CD4-positive, alpha-beta T cell (primary cell): ENCODE results near the gene CCDC9B. TPM values are rescaled to one million over a fixed set of nuclear protein-coding genes. Genes with fewer than 3 reads are reported as not detected.

ENCODE experiments used
- ATAC-seq: fragments of 200-7000 bp; cut with Tn5 transposase; one replicate; pipeline ENCODE4 v1.10.0; 2022; ENCODE audit warnings: mild to moderate bottlenecking; ENCODE audit not compliant: poor library complexity
- CTCF ChIA-PET: fragments of 350-600 bp; sonication (Branson Sonifier 250); formaldehyde crosslinking; loops from one replicate; lab custom pipeline; 2021; ENCODE audit warnings: antibody characterized with exemption, inconsistent platforms; lab: Charles Lee
- POLR2A ChIA-PET: fragments of 350-600 bp; sonication (Branson Sonifier 250); formaldehyde crosslinking; loops from one replicate; lab custom pipeline; 2021; ENCODE audit warnings: antibody characterized with exemption, inconsistent platforms; lab: Charles Lee
- DNase-seq, 14 experiments: peaks; one replicate each; pipeline ENCODE4 v3.0.0-alpha.2; 2013 to 2020; ENCODE audit warnings: mixed read lengths in 2 of 14
- H3K27ac ChIP-seq, 2 donors: one replicate each; pipeline versions ENCODE4 v1.5.1 to v1.7.0; 2013; ENCODE audit warnings: low read length in 2 of 2, low read depth in 1 of 2, mild to moderate bottlenecking in 1 of 2
- H3K27me3 ChIP-seq, 2 experiments: 1 replicate in 1 of 2; 2 replicates in 1 of 2; pipeline versions ENCODE4 v1.6.1 to v1.7.0; 2013; ENCODE audit warnings: low read length in 2 of 2, control low read depth in 1 of 2, mild to moderate bottlenecking in 1 of 2, moderate library complexity in 1 of 2; ENCODE audit not compliant: insufficient read depth in 2 of 2, control insufficient read depth in 1 of 2
- H3K36me3 ChIP-seq: one replicate; pipeline ENCODE4 v1.6.1; 2013; ENCODE audit warnings: low read length, control low read depth; ENCODE audit not compliant: insufficient read depth
- H3K4me1 ChIP-seq: one replicate; pipeline ENCODE4 v1.6.1; 2013; ENCODE audit warnings: low read length, control low read depth; ENCODE audit not compliant: insufficient read depth
- H3K4me3 ChIP-seq: one replicate; pipeline ENCODE4 v1.5.1; 2013; ENCODE audit warnings: mild to moderate bottlenecking, low read length, moderate library complexity
- H3K9me3 ChIP-seq, 2 experiments: 1 replicate in 1 of 2; 2 replicates in 1 of 2; pipeline versions ENCODE4 v1.6.1 to v1.7.0; 2013; ENCODE audit warnings: low read length in 2 of 2, mild to moderate bottlenecking in 2 of 2, control low read depth in 1 of 2, moderate library complexity in 1 of 2; ENCODE audit not compliant: control insufficient read depth in 1 of 2, insufficient read depth in 1 of 2
- H3K27ac Mint-ChIP-seq: one replicate; pipeline ENCODE4 v1.8.0; 2020; ENCODE audit warnings: mixed read lengths
- H3K27me3 Mint-ChIP-seq: one replicate; pipeline ENCODE4 v1.8.0; 2021; ENCODE audit warnings: mixed read lengths
- H3K36me3 Mint-ChIP-seq: one replicate; pipeline ENCODE4 v1.8.0; 2021; ENCODE audit warnings: low read depth, mixed read lengths
- H3K4me1 Mint-ChIP-seq: one replicate; pipeline ENCODE4 v1.8.0; 2021; ENCODE audit warnings: low read depth, mixed read lengths
- H3K4me3 Mint-ChIP-seq: one replicate; pipeline ENCODE4 v1.8.0; 2020; ENCODE audit warnings: mild to moderate bottlenecking, mixed read lengths
- H3K9me3 Mint-ChIP-seq: one replicate; pipeline ENCODE4 v1.8.0; 2020; ENCODE audit warnings: mixed read lengths
- CTCF ChIP-seq: fragments of 200-600 bp; IDR thresholded peaks from one replicate; pipeline ENCODE4 v1.8.0; 2022; ENCODE audit warnings: antibody characterized with exemption, mild to moderate bottlenecking
- intact Hi-C, 2 experiments: fragments of 100-400 bp; cut with DNase I in 1 of 2; cut with micrococcal nuclease in 1 of 2; formaldehyde crosslinking; loops; one replicate each; pipeline versions ENCODE4 v1.15.1 to v1.9.0; 2023 to 2025; cut with DNase I, micrococcal nuclease
- total RNA-seq, 174 experiments: library from RNA in 2 of 174; stranded (reverse) in 2 of 174; gene quantifications; one replicate each; pipeline ENCODE4 v1.2.3 and lab custom pipeline; 2021 to 2026

CCDC9B gene
- total RNA-seq, 2 experiments from 2014 or later = 1.0 to 1.5 TPM

DNA sequence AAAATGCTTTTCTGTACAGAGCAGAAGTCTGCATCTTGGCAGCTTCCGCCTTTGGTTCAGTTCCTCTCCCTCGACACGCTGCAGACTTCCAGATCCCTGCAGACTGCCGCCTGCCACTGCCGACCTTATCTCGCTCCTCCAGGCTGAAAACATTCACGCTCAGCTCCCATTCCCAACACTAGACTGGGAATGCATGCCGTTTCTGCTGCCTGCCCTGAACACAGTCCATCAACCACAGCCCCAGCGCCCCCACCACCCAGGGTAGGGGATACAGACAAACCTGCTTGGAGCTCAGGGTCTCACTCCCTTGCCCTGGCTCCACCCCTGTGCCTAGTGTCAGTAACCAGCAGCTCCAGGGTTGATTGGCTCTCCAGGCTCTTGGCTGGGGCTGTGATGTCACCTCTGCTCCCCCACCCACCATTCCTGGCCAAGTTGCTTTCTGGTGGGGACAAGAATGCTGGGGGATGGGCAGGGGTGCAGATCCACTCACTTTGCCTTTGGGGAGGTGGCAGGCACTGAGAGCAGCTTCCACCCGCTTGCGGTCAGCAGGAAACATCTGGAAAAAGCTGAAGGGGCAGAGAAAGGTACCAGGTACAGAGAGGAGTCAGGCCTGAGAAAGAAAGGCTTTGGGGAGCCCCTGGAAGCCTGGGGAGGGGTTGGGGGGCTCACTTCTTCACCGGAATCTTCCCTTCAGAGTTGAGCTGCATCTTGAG, 39.1 kb downstream of the CCDC9B start:
- Mint-ChIP-seq H3K4me3 (no peak overlapping the region), H3K4me1 (peaks cover 28% of the 10 kb centered on the region), H3K27me3 (no peaks in the 10 kb centered on the region), H3K9me3 (no peaks in the 10 kb centered on the region), H3K27ac (no peak overlapping the region), H3K36me3 (peaks cover 83% of the 10 kb centered on the region)
- Histone ChIP-seq H3K4me3 (no peak overlapping the region), H3K27me3 (no peaks in the 10 kb centered on the region), H3K4me1 (peaks cover 26% of the 10 kb centered on the region), H3K36me3 (peaks cover 72% of the 10 kb centered on the region), H3K27ac (no peak overlapping the region), H3K9me3 (peaks cover 6% of the 10 kb centered on the region in 2 experiments)
- TF ChIP-seq CTCF = no peak
- intact Hi-C loops = no loop called here
- ATAC-seq (no peak), DNase-seq (no peak)
- CTCF ChIA-PET = interaction anchor here (1.4 kb wide), 1 partner anchor 27 kb away, joined by 3 read pairs; no protein-coding TSS in a partner anchor
- POLR2A ChIA-PET = interaction anchor here (0.6 to 1.6 kb wide), 2 partner anchors 12 to 243 kb away, joined by 4 read pairs; no protein-coding TSS in a partner anchor

DNA sequence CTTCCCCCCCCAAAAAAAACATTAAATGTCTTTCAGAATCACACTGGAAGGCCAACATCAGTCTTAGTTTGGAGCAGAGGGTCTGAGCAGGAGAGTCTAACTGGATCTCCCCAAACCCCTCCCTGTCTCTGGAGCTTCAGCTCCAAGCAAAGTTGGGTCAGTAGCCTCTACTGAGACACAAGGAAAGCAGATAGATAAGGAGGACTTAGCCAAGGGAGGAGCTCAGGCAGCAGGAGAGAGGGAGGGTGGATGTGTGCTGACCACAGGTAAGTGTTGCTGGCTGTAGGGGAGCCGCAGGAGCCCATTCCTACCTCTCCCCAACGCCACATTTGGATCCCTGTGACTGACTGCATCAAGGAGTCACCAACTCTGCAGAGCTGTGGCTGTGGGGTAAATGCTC, 40.0 kb downstream of the CCDC9B start:
- no peak for TF ChIP-seq CTCF
- Histone ChIP-seq H3K4me3 (no peak overlapping the region), H3K4me1 (peaks cover 17% of the 10 kb centered on the region), H3K27me3 (no peaks in the 10 kb centered on the region), H3K27ac (no peak overlapping the region), H3K9me3 (peaks cover 6% of the 10 kb centered on the region in 2 experiments), H3K36me3 (peaks cover 80% of the 10 kb centered on the region)
- H3K4me1 Mint-ChIP-seq = peaks cover 21% of the 10 kb centered on the region
- CTCF ChIA-PET = interaction anchor here (1.4 kb wide), 1 partner anchor 26 kb away, joined by 3 read pairs; no protein-coding TSS in a partner anchor
- no peaks in the 10 kb centered on the region for H3K9me3 Mint-ChIP-seq
- ATAC-seq (no peak), DNase-seq (no peak)
- intact Hi-C loops = no loop called here
- H3K27me3 Mint-ChIP-seq = no peaks in the 10 kb centered on the region
- POLR2A ChIA-PET = no interaction called here
- H3K4me3 Mint-ChIP-seq = no peak overlapping the region
- peaks cover 86% of the 10 kb centered on the region for H3K36me3 Mint-ChIP-seq
- no peak overlapping the region for H3K27ac Mint-ChIP-seq

- peaks cover 82% of the 10 kb centered on the region for H3K36me3 ChIP-seq
These were observed 40.4 kb downstream of the CCDC9B start for GRCh38 chr15:40300367-40300766.

More at GRCh38 chr15:40300367-40300766, 40.4 kb downstream of the CCDC9B start:
- H3K36me3 Mint-ChIP-seq = peaks cover 90% of the 10 kb centered on the region
- peaks cover 13% of the 10 kb centered on the region for H3K4me1 ChIP-seq
- ATAC-seq (no peak), DNase-seq (no peak)
- H3K4me3 Mint-ChIP-seq = no peak overlapping the region
- no peaks in the 10 kb centered on the region for H3K27me3 Mint-ChIP-seq
- POLR2A ChIA-PET = no interaction called here
- H3K4me3 ChIP-seq = no peak overlapping the region
- CTCF ChIA-PET = no interaction called here
- H3K9me3 Mint-ChIP-seq = no peaks in the 10 kb centered on the region
- peaks cover 6% of the 10 kb centered on the region in 2 experiments for H3K9me3 ChIP-seq
- H3K27me3 ChIP-seq = no peaks in the 10 kb centered on the region
- peaks cover 17% of the 10 kb centered on the region for H3K4me1 Mint-ChIP-seq
- no peak for TF ChIP-seq CTCF
- intact Hi-C loops = no loop called here
- H3K27ac ChIP-seq = no peak overlapping the region
- H3K27ac Mint-ChIP-seq = no peak overlapping the region
